Right atrium auricular region (tissue), 2 donors: ENCODE results near the gene SOCS7. TPM values are rescaled to one million over a fixed set of nuclear protein-coding genes. Genes with fewer than 3 reads are reported as not detected.

Experiments used
- DNase-seq: peaks from one replicate; pipeline ENCODE4 v3.0.0-alpha.2; 2019; ENCODE audit warnings: low spot score
- H3K27ac ChIP-seq, 2 donors: fragments of 200-600 bp; sonication (generic); 1 replicate in 1 of 2; 2 replicates in 1 of 2; pipeline ENCODE4 v1.5.1; 2016 to 2019
- H3K27me3 ChIP-seq, 2 donors: fragments of 200-600 bp; sonication (generic); one replicate each; pipeline versions ENCODE4 v1.5.1 to v1.6.0; 2017 to 2019
- H3K36me3 ChIP-seq: fragments of 200-600 bp; sonication (generic); one replicate; pipeline ENCODE4 v1.5.1; 2016
- H3K4me1 ChIP-seq, 2 donors: fragments of 200-600 bp; sonication (generic); one replicate each; pipeline versions ENCODE4 v1.5.1 to v1.6.0; 2017 to 2019
- H3K4me3 ChIP-seq, 2 donors: fragments of 200-600 bp; sonication (generic); 1 replicate in 1 of 2; 2 replicates in 1 of 2; pipeline ENCODE4 v1.5.1; 2017 to 2019; ENCODE audit warnings: mild to moderate bottlenecking in 1 of 2, moderate library complexity in 1 of 2
- H3K9me3 ChIP-seq, 2 donors: fragments of 200-600 bp; sonication (generic); one replicate each; pipeline ENCODE4 v1.5.1; 2019
- total RNA-seq, 2 donors: library from RNA; depleted of rRNA; stranded (reverse); fragments of >200 nt; gene quantifications; one replicate each; pipeline ENCODE4 v1.1.0, GENCODE V29; 2016
- TF ChIP-seq, protein P1 (sequence below), 2 donors: fragments of 200-600 bp; sonication (generic); IDR thresholded peaks; one replicate each; pipeline ENCODE4 v1.5.1; 2019; ENCODE audit warnings: antibody characterized with exemption in 2 of 2

SOCS7 gene
- total RNA-seq, 2 donors from 2014 or later, result 12.2 to 14.8 TPM

DNA sequence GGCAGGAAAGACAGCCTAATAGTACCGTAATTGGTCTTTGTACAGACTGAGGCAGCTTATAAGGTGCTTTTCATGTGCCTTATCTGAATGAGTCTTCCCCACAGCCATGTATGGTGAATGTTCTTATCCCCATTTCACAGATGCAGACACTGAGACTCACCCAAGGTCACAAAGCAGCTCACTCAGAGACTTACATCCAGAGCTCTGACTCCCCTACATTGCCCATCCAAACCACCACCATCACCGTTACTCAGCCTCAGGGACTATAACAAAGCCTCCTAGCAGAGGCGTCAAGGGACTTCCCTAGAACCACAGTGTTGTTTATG, 7.3 kb upstream of the SOCS7 start:
- DNase-seq, result no peak
- Histone ChIP-seq H3K27ac (no peak overlapping the region), H3K4me1 (peaks cover 0 to 9% of the 10 kb centered on the region in 2 donors), H3K27me3 (no peaks in the 10 kb centered on the region), H3K36me3 (no peaks in the 10 kb centered on the region), H3K9me3 (no peaks in the 10 kb centered on the region), H3K4me3 (no peak overlapping the region)
- TF ChIP-seq, protein P1, sequence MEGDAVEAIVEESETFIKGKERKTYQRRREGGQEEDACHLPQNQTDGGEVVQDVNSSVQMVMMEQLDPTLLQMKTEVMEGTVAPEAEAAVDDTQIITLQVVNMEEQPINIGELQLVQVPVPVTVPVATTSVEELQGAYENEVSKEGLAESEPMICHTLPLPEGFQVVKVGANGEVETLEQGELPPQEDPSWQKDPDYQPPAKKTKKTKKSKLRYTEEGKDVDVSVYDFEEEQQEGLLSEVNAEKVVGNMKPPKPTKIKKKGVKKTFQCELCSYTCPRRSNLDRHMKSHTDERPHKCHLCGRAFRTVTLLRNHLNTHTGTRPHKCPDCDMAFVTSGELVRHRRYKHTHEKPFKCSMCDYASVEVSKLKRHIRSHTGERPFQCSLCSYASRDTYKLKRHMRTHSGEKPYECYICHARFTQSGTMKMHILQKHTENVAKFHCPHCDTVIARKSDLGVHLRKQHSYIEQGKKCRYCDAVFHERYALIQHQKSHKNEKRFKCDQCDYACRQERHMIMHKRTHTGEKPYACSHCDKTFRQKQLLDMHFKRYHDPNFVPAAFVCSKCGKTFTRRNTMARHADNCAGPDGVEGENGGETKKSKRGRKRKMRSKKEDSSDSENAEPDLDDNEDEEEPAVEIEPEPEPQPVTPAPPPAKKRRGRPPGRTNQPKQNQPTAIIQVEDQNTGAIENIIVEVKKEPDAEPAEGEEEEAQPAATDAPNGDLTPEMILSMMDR (IDR thresholded peaks at IDR 0.05), result no peak

DNA sequence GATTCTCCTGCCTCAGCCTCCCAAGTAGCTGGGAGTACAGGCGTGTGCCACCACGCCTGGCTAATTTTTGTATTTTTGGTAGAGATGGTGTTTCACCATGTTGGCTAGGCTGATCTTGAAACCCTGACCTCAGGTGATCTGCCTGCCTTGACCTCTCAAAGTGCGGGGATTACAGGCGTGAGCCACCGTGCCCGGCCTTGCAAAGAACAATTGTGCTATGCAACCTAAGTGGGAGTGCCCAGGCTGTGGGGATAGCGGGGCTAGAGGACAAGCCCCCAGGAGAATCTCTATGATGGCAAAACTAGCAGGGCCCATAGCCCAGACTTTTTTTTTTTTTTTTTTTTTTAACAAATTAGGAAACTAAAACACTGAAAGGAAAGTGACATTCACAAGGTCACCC, 5.9 kb upstream of the SOCS7 start:
- H3K9me3 ChIP-seq, result no peaks in the 10 kb centered on the region
- TF ChIP-seq, protein P1 (IDR thresholded peaks at IDR 0.05), result no peak
- H3K4me1 ChIP-seq, result peaks cover 0 to 9% of the 10 kb centered on the region in 2 donors
- H3K36me3 ChIP-seq, result no peaks in the 10 kb centered on the region
- H3K4me3 ChIP-seq, result no peak overlapping the region
- no peaks in the 10 kb centered on the region for H3K27me3 ChIP-seq
- H3K27ac ChIP-seq, result no peak overlapping the region
- no peak for DNase-seq

DNA sequence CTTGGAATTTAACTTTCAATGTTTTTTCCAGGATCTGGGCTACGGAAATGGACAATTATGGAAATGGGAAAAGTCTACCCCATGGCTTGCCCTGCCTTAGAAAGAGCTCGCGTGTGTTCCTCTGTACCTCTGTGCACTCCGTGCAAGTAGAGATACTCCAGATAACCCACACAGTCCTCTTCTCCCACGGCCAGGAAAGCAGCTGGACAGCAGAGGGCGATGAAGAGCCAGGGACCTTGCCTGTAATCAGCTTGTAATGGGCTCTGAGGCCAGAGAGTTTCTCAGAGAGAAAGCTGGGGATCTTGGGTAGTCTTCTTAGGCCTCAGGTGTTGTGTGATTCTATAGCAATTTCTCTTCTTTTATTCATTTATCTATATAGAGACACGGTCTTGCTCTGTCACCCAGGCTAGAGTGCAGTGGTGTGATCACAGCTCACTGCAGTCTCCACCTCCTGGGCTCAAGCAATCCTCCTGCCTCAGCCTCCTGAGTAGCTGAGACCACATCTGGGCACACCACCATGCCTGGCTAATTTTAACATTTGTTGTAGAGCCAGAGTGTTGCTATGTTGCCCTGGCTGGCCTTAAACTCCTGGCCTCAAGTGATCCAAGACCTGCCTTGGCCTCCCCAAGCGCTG, 2.4 kb upstream of the SOCS7 start:
- no peak overlapping the region for H3K27ac ChIP-seq
- DNase-seq, result peak; percentile 81

DNA sequence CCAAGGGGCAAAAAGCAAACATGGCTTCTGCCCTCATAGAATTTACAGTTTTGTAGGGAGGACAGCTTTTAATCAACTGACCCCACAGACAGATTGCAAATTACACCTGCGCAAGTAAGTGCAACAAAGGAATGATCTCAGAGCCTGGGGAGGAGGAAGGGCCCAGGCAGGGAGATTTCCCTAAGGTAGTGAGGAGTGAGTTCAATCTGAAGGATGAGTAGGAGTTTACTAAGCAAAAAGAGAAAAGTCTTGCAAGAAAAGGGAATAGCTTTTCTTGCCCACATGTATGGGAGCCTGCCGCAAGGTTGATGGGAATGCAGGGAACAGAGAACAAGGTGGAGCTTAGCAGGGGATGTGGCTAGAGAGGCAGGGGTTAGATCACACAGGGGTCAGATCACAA, 1.6 kb upstream of the SOCS7 start:
- Histone ChIP-seq H3K36me3 (no peaks in the 10 kb centered on the region), H3K27ac (no peak overlapping the region), H3K27me3 (no peaks in the 10 kb centered on the region), H3K9me3 (no peaks in the 10 kb centered on the region), H3K4me3 (no peak overlapping the region), H3K4me1 (peaks cover 0 to 22% of the 10 kb centered on the region in 2 donors)
- DNase-seq, result no peak
- TF ChIP-seq, protein P1 (IDR thresholded peaks at IDR 0.05), result no peak

More for the DNA sequence above, 2.4 kb upstream of the SOCS7 start:
- no peaks in the 10 kb centered on the region for H3K9me3 ChIP-seq
- no peak overlapping the region for H3K4me3 ChIP-seq
- TF ChIP-seq, protein P1 (IDR thresholded peaks at IDR 0.05), result peak; percentile 73 to 93
- peaks cover 0 to 14% of the 10 kb centered on the region in 2 donors for H3K4me1 ChIP-seq
- no peaks in the 10 kb centered on the region for H3K27me3 ChIP-seq
- H3K36me3 ChIP-seq, result no peaks in the 10 kb centered on the region

DNA sequence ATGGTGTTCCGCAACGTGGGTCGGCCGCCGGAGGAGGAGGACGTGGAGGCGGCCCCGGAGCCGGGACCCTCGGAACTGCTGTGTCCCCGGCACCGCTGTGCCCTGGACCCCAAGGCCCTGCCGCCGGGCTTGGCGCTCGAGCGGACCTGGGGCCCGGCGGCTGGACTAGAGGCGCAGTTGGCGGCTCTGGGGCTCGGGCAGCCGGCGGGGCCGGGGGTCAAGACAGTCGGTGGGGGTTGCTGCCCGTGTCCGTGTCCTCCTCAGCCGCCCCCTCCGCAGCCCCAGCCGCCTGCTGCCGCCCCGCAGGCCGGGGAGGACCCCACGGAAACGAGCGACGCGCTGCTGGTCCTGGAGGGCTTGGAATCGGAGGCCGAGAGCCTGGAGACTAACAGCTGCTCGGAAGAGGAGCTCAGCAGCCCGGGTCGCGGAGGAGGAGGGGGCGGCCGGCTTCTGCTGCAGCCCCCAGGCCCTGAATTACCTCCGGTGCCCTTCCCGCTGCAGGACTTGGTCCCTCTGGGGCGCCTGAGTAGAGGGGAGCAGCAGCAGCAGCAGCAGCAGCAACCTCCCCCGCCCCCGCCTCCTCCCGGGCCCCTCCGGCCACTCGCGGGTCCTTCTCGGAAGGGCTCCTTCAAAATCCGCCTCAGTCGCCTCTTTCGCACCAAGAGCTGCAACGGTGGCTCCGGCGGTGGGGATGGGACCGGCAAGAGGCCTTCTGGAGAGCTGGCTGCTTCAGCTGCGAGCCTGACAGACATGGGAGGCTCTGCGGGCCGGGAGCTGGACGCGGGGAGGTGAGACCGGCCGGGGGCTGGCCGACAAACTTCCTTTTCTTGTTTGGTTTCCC, 821 bp downstream of the SOCS7 start:
- H3K4me3 ChIP-seq, result peak overlapping the region; percentile 80 to 94
- H3K27ac ChIP-seq, result peak overlapping the region; percentile 91 to 94
- H3K36me3 ChIP-seq, result no peaks in the 10 kb centered on the region
- H3K4me1 ChIP-seq, result peaks cover 0 to 46% of the 10 kb centered on the region in 2 donors
- H3K27me3 ChIP-seq, result no peaks in the 10 kb centered on the region
- TF ChIP-seq, protein P1 (IDR thresholded peaks at IDR 0.05), result no peak
- H3K9me3 ChIP-seq, result no peaks in the 10 kb centered on the region
- no peak for DNase-seq
